Endothelial cell (in vitro differentiated cells): ENCODE data around the gene LHFPL3. TPM values are rescaled to one million over a fixed set of nuclear protein-coding genes. Genes with fewer than 3 reads are reported as not detected.
A peak's percentile ranks its signal among the peaks of the same experiment; 100 is the strongest.

ENCODE experiments used
- DNase-seq: peaks from one replicate; pipeline ENCODE4 v3.0.0; 2021; ENCODE audit warnings: low spot score
- H3K27ac Mint-ChIP-seq: one replicate; pipeline ENCODE4 v1.8.0; 2021; ENCODE audit warnings: mixed read lengths, inconsistent platforms; ENCODE audit not compliant: unreplicated experiment
- H3K27me3 Mint-ChIP-seq: one replicate; pipeline ENCODE4 v1.8.0; 2021; ENCODE audit warnings: mild to moderate bottlenecking, moderate library complexity, mixed read lengths, inconsistent platforms; ENCODE audit not compliant: unreplicated experiment
- H3K36me3 Mint-ChIP-seq: one replicate; pipeline ENCODE4 v1.8.0; 2021; ENCODE audit warnings: mild to moderate bottlenecking, low read depth, mixed read lengths, inconsistent platforms; ENCODE audit not compliant: unreplicated experiment
- H3K4me1 Mint-ChIP-seq: one replicate; pipeline ENCODE4 v1.8.0; 2021; ENCODE audit warnings: mild to moderate bottlenecking, mixed read lengths, inconsistent platforms; ENCODE audit not compliant: unreplicated experiment
- H3K4me3 Mint-ChIP-seq: one replicate; pipeline ENCODE4 v1.8.0; 2021; ENCODE audit warnings: mild to moderate bottlenecking, mixed read lengths, inconsistent platforms; ENCODE audit not compliant: unreplicated experiment
- H3K9me3 Mint-ChIP-seq: one replicate; pipeline ENCODE4 v1.8.0; 2021; ENCODE audit warnings: mixed read lengths, inconsistent platforms; ENCODE audit not compliant: unreplicated experiment
- CTCF ChIP-seq: fragments of 200-600 bp; sonication (generic); IDR thresholded peaks from one replicate; pipeline ENCODE4 v1.5.0; 2021; ENCODE audit warnings: antibody characterized with exemption; ENCODE audit not compliant: unreplicated experiment
- total RNA-seq: library from RNA; stranded (reverse); fragmentation: NEBNext Ultra II Directional; extraction: Animal tissue kit (Norgen Biotek cat#: 25700); gene quantifications from one replicate; pipeline ENCODE4 v1.2.1, GENCODE V29; 2021; ENCODE audit not compliant: unreplicated experiment

The LHFPL3 gene
- total RNA-seq, 1 donor from 2014 or later, result not detected

- DNase-seq, result no peak
- Mint-ChIP-seq H3K4me1 (no peaks in the 10 kb centered on the region), H3K27ac (no peak overlapping the region), H3K9me3 (no peaks in the 10 kb centered on the region), H3K4me3 (no peak overlapping the region), H3K36me3 (no peaks in the 10 kb centered on the region), H3K27me3 (no peaks in the 10 kb centered on the region)
- TF ChIP-seq CTCF, result no peak
These were observed 518.3 kb downstream of the LHFPL3 start for GRCh38 chr7:104846731-104847130.

- DNase-seq, result peak; percentile 78
- Mint-ChIP-seq H3K9me3 (no peaks in the 10 kb centered on the region), H3K36me3 (no peaks in the 10 kb centered on the region), H3K4me3 (no peak overlapping the region), H3K27ac (no peak overlapping the region), H3K4me1 (no peaks in the 10 kb centered on the region), H3K27me3 (peaks cover 4% of the 10 kb centered on the region)
- TF ChIP-seq CTCF, result peak; percentile 89
These were observed 520.0 kb downstream of the LHFPL3 start for GRCh38 chr7:104848138-104848990.

GRCh38 chr7:104850374-104850773 lies 522.0 kb downstream of the LHFPL3 start:
- Mint-ChIP-seq H3K4me3 (no peak overlapping the region), H3K4me1 (no peaks in the 10 kb centered on the region), H3K27ac (no peak overlapping the region)

GRCh38 chr7:104851268-104851667 lies 522.9 kb downstream of the LHFPL3 start:
- DNase-seq, result no peak
- no peak for TF ChIP-seq CTCF
- H3K9me3 Mint-ChIP-seq, result no peaks in the 10 kb centered on the region
- peaks cover 4% of the 10 kb centered on the region for H3K27me3 Mint-ChIP-seq
- no peak overlapping the region for H3K4me3 Mint-ChIP-seq
- no peaks in the 10 kb centered on the region for H3K4me1 Mint-ChIP-seq
- no peaks in the 10 kb centered on the region for H3K36me3 Mint-ChIP-seq
- no peak overlapping the region for H3K27ac Mint-ChIP-seq

More at GRCh38 chr7:104850374-104850773, 522.0 kb downstream of the LHFPL3 start:
- H3K9me3 Mint-ChIP-seq, result no peaks in the 10 kb centered on the region
- DNase-seq, result no peak
- no peak for TF ChIP-seq CTCF
- H3K27me3 Mint-ChIP-seq, result peaks cover 4% of the 10 kb centered on the region
- no peaks in the 10 kb centered on the region for H3K36me3 Mint-ChIP-seq

GRCh38 chr7:104852386-104852785 lies 524.0 kb downstream of the LHFPL3 start:
- no peaks in the 10 kb centered on the region for H3K4me1 Mint-ChIP-seq
- peaks cover 4% of the 10 kb centered on the region for H3K27me3 Mint-ChIP-seq
- no peak overlapping the region for H3K4me3 Mint-ChIP-seq
- H3K36me3 Mint-ChIP-seq, result no peaks in the 10 kb centered on the region
- TF ChIP-seq CTCF, result no peak
- H3K9me3 Mint-ChIP-seq, result no peaks in the 10 kb centered on the region
- DNase-seq, result no peak
- no peak overlapping the region for H3K27ac Mint-ChIP-seq
